ENCODE results near the gene FCHSD1.

Gene FCHSD1

GRCh38 chr5:141651728-141652105 lies 499 bp upstream of the FCHSD1 start:
- no peak for TF ChIP-seq NFIC (IDR thresholded peaks at IDR 0.05)
- TF ChIP-seq TCF12 (IDR thresholded peaks at IDR 0.05; ENCODE audit: low read depth): no peak
- no peak for TF ChIP-seq RAD21 (IDR thresholded peaks at IDR 0.05; ENCODE audit: low read depth)
- TF ChIP-seq, protein P1, sequence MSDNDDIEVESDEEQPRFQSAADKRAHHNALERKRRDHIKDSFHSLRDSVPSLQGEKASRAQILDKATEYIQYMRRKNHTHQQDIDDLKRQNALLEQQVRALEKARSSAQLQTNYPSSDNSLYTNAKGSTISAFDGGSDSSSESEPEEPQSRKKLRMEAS (IDR thresholded peaks at IDR 0.05): no peak
- no peak for TF ChIP-seq CEBPB (IDR thresholded peaks at IDR 0.05)
- TF ChIP-seq, protein P2, sequence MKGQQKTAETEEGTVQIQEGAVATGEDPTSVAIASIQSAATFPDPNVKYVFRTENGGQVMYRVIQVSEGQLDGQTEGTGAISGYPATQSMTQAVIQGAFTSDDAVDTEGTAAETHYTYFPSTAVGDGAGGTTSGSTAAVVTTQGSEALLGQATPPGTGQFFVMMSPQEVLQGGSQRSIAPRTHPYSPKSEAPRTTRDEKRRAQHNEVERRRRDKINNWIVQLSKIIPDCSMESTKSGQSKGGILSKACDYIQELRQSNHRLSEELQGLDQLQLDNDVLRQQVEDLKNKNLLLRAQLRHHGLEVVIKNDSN (IDR thresholded peaks at IDR 0.05): no peak
- TF ChIP-seq FOXM1 (IDR thresholded peaks at IDR 0.05; ENCODE audit: borderline replicate concordance, low read depth): no peak
- no peak for TF ChIP-seq TAF1 (IDR thresholded peaks at IDR 0.05; ENCODE audit: low read depth)
- TF ChIP-seq EGR1 (IDR thresholded peaks at IDR 0.05): no peak
- no peak for TF ChIP-seq YY1 (IDR thresholded peaks at IDR 0.05; ENCODE audit: low read depth)
- TF ChIP-seq CREB1 (IDR thresholded peaks at IDR 0.05; ENCODE audit: low read depth): no peak
- TF ChIP-seq ZBTB7A (IDR thresholded peaks at IDR 0.05; ENCODE audit: low read depth): no peak
- no peak for TF ChIP-seq EP300 (IDR thresholded peaks at IDR 0.05; ENCODE audit: borderline replicate concordance)
- TF ChIP-seq, protein P3, sequence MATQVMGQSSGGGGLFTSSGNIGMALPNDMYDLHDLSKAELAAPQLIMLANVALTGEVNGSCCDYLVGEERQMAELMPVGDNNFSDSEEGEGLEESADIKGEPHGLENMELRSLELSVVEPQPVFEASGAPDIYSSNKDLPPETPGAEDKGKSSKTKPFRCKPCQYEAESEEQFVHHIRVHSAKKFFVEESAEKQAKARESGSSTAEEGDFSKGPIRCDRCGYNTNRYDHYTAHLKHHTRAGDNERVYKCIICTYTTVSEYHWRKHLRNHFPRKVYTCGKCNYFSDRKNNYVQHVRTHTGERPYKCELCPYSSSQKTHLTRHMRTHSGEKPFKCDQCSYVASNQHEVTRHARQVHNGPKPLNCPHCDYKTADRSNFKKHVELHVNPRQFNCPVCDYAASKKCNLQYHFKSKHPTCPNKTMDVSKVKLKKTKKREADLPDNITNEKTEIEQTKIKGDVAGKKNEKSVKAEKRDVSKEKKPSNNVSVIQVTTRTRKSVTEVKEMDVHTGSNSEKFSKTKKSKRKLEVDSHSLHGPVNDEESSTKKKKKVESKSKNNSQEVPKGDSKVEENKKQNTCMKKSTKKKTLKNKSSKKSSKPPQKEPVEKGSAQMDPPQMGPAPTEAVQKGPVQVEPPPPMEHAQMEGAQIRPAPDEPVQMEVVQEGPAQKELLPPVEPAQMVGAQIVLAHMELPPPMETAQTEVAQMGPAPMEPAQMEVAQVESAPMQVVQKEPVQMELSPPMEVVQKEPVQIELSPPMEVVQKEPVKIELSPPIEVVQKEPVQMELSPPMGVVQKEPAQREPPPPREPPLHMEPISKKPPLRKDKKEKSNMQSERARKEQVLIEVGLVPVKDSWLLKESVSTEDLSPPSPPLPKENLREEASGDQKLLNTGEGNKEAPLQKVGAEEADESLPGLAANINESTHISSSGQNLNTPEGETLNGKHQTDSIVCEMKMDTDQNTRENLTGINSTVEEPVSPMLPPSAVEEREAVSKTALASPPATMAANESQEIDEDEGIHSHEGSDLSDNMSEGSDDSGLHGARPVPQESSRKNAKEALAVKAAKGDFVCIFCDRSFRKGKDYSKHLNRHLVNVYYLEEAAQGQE (IDR thresholded peaks at IDR 0.05; ENCODE audit: low read depth): no peak
- no peak for TF ChIP-seq TEAD4 (IDR thresholded peaks at IDR 0.05)

- TF ChIP-seq, protein P1 (IDR thresholded peaks at IDR 0.05): no peak
- TF ChIP-seq, protein P3 (IDR thresholded peaks at IDR 0.05; ENCODE audit: low read depth): no peak
- TF ChIP-seq CREB1 (IDR thresholded peaks at IDR 0.05; ENCODE audit: low read depth) (no peak), TAF1 (IDR thresholded peaks at IDR 0.05; ENCODE audit: low read depth) (no peak), ZBTB7A (IDR thresholded peaks at IDR 0.05; ENCODE audit: low read depth) (no peak), FOXM1 (IDR thresholded peaks at IDR 0.05; ENCODE audit: borderline replicate concordance, low read depth) (no peak), YY1 (IDR thresholded peaks at IDR 0.05; ENCODE audit: low read depth) (no peak), TEAD4 (IDR thresholded peaks at IDR 0.05) (no peak), EGR1 (IDR thresholded peaks at IDR 0.05) (no peak), CEBPB (IDR thresholded peaks at IDR 0.05) (no peak), EP300 (IDR thresholded peaks at IDR 0.05; ENCODE audit: borderline replicate concordance) (no peak), NFIC (IDR thresholded peaks at IDR 0.05) (no peak)
Observed at GRCh38 chr5:141649972-141650371, 1.2 kb downstream of the FCHSD1 start.

DNA sequence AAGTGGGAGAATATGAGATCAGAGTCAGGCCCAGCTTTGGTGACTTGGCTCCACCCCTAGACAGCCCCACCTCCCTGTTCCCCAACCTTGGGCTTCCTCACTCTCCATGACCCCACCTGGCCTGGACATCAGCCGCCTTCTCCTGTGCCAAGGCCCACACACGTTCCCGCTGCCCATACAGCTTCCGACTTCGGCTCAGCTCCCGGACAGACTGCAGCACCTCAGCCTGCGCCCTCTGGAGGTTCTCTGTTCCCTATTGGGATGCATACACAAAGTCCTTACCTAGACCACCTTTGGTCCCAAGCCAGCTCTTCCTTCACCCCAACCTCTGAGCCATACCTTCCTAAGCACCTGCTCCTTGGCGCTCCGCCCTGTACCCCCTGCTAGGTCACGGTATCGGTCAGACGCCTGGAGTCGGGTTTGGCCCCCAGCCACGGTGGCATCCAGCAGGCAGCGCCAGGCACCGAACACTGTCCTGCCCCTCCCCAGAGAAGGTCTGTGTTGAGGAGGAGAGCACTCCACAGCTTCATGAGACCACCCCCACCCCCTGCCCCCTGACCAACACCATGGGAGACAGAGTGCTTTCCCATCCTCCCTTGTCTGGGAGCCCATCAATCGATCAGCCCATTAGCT lies 2.0 kb downstream of the FCHSD1 start:
- TF ChIP-seq, protein P2 (IDR thresholded peaks at IDR 0.05): no peak
- TF ChIP-seq NFIC (IDR thresholded peaks at IDR 0.05) (no peak), TAF1 (IDR thresholded peaks at IDR 0.05; ENCODE audit: low read depth) (no peak), EGR1 (IDR thresholded peaks at IDR 0.05) (no peak)

DNA sequence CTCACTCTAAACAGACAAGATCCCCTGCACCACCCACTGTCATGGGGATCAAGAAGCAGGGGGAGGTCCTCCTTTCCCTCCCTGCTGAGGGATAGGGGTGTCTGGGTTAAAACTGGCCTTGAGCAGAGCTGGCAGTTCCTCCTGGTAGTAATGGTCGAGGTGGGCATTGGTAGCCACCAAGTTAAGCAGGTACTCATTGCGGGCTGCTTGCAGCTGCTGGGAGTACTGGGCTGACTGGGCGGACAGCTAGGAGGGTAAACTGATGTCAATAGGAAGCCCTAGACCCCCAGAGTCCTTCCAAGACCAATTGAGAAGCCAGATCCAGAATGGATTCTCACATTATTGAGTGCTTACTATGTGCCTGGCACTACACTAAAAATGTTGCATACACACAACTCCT lies 3.4 kb downstream of the FCHSD1 start:
- TF ChIP-seq NFIC (IDR thresholded peaks at IDR 0.05): no peak
- TF ChIP-seq, protein P2 (IDR thresholded peaks at IDR 0.05): no peak
- TF ChIP-seq CREB1 (IDR thresholded peaks at IDR 0.05; ENCODE audit: low read depth): no peak
- TF ChIP-seq, protein P1 (IDR thresholded peaks at IDR 0.05): no peak
- TF ChIP-seq RAD21 (IDR thresholded peaks at IDR 0.05; ENCODE audit: low read depth): no peak
- TF ChIP-seq, protein P3 (IDR thresholded peaks at IDR 0.05; ENCODE audit: low read depth): no peak
- no peak for TF ChIP-seq EGR1 (IDR thresholded peaks at IDR 0.05)
- no peak for TF ChIP-seq FOXM1 (IDR thresholded peaks at IDR 0.05; ENCODE audit: borderline replicate concordance, low read depth)
- TF ChIP-seq TCF12 (IDR thresholded peaks at IDR 0.05; ENCODE audit: low read depth): no peak
- no peak for TF ChIP-seq TAF1 (IDR thresholded peaks at IDR 0.05; ENCODE audit: low read depth)
- no peak for TF ChIP-seq TEAD4 (IDR thresholded peaks at IDR 0.05)
- TF ChIP-seq YY1 (IDR thresholded peaks at IDR 0.05; ENCODE audit: low read depth): no peak
- no peak for TF ChIP-seq ZBTB7A (IDR thresholded peaks at IDR 0.05; ENCODE audit: low read depth)
- TF ChIP-seq EP300 (IDR thresholded peaks at IDR 0.05; ENCODE audit: borderline replicate concordance): no peak
- TF ChIP-seq CEBPB (IDR thresholded peaks at IDR 0.05): no peak

Measured in Ishikawa (cell line).